ENCODE results near the gene CEP20.
"Not testable (repeated sequence)": the region's sequence is repeated elsewhere in the genome, so short reads cannot be mapped to it uniquely, and the experiment has no call there.

DNA sequence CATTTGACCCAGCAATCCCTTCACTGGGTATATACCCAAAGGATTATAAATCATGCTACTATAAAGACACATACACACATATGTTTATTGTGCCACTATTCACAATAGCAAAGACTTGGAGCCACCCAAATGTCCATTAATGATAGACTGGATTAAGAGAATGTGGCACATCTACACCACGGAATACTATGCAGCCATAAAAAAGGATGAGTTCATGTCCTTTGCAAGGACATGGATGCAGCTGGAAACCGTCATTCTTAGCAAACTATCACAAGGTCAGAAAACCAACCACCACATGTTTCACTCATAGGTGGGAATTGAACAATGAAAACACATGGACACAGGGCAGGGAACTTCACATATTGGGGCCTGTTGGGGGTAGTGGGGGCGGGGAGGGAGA is 29.9 kb upstream of the CEP20 start:
- TF ChIP-seq, protein P1, sequence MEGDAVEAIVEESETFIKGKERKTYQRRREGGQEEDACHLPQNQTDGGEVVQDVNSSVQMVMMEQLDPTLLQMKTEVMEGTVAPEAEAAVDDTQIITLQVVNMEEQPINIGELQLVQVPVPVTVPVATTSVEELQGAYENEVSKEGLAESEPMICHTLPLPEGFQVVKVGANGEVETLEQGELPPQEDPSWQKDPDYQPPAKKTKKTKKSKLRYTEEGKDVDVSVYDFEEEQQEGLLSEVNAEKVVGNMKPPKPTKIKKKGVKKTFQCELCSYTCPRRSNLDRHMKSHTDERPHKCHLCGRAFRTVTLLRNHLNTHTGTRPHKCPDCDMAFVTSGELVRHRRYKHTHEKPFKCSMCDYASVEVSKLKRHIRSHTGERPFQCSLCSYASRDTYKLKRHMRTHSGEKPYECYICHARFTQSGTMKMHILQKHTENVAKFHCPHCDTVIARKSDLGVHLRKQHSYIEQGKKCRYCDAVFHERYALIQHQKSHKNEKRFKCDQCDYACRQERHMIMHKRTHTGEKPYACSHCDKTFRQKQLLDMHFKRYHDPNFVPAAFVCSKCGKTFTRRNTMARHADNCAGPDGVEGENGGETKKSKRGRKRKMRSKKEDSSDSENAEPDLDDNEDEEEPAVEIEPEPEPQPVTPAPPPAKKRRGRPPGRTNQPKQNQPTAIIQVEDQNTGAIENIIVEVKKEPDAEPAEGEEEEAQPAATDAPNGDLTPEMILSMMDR (IDR thresholded peaks at IDR 0.05), result not testable (repeated sequence)
- not testable (repeated sequence) for TF ChIP-seq POLR2A (IDR thresholded peaks at IDR 0.05)

Data from lower leg skin (tissue), 3 donors.